Middle frontal gyrus (tissue), 1 donor: Measurements from ENCODE around the gene CFC1B.
"Not testable (repeated sequence)": the region's sequence is repeated elsewhere in the genome, so short reads cannot be mapped to it uniquely, and the experiment has no call there.

ENCODE experiments used
- DNase-seq: peaks from one replicate; pipeline ENCODE4 v3.0.0-alpha.2; 2015; ENCODE audit warnings: low spot score; ENCODE audit errors: extremely low spot score

CFC1B gene

DNA sequence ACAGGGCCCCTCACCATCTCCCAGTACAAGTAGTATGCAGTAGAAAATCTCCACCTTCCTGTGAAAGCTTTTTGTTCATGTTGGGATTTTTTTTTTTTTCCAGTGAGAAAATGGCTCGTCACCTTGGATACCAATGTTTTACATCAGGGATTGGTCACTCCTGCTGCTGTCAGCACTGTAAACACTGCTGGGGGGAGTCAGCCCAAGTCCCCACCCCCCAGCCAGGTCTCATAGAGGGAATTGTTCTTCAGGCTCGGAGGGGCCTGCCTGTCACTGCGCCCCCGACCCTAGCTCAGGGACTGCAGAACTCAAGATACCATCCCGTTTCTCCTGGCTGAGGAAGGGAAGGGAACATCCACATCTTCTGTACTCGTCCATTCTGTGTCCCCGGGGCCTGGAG is at the start of gene CFC1B:
Gene CFC1B, plus strand, starts transcription at position 231 of the 400 bp plus-strand sequence. CDS start 263 bp downstream, outside the sequence.
- not testable (repeated sequence) for DNase-seq

DNA sequence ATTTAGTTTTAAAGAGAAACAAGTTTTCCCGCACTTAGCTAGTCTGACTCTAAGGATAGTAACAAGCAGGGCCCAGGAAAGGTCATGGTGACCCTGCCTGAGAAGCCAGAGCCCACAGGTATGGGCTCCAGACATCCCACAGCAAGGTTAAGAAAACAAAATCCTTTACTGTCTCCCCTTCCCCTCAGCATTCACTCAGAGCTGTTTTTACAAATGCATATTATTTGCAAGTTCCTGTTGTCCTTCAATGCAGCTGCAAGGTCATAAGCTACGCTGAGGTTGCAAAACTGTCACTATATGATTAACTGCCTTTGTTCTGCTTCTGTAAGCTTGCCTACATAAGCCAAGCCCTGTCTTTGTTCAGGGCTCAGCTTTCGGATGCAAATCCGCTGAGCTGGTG is 29.9 kb upstream of the CFC1B start:
- not testable (repeated sequence) for DNase-seq

DNA sequence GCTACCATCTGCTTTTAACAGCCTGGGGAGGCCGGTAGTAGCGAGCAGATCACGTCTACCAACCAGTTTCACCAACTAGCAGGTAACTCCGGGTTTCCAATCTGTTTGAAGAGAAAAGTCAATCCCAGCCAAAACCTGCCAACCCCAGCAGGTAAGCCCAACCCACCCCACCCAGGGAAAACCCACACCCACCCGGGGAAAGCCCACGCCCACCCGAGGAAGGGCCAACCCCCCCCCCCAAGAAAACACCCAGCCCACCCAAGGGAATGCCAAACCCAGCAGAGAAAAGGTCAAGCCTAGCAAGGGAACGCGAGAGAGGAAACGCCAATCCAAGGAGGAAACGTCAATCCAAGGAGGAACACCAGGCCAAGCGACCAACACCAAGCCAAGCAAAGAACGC is 11.8 kb upstream of the CFC1B start, which contains the start of gene POTEI:
Gene POTEI, minus strand, starts transcription at position 101 of the 400 bp plus-strand sequence. Its CDS starts 93 bp downstream, at position 8.
- not testable (repeated sequence) for DNase-seq

DNA sequence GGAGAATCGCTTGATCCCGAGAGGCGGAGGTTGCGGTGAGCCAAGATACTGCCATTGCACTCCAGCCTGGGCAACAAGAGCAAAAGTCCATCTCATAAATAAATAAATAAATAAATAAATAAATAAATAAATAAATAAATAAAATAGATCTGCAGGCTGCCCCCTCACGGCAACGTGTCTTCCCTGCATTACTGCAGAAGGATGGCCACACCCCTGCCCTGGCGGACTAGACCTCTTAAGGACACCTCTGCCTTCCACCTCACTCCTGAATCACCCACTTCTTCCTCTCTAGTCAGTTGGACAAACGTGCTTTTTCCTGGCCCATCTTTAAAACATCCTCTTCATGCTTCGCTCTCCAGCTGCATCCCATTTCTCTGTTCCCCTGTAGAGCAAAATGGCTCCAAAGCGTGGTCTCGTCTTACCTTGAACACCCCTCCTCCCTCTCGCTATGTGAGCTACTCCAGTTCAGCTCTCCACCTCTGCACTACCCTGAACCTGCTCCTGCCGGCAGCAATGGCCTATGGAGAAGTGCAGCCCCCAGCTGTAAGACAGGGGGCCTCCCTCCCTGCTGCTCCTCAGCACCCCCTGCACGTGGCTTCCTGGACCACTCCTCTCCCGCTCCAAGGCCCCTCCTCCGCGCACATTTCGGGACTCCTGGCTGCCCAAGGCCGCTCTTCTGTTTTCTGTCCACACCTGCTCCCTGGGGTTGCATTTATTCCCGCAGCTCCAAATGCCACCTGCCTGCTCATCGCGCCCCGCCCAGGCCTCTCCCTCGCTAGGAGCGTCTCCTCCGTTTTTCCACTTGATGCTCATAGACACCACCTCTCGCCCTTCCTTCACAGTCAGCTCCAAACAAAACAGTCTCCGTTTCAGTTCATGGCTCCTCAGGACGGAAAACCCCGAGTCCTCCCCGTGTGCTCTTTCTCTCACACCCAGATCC is 9.9 kb upstream of the CFC1B start:
- DNase-seq, result not testable (repeated sequence)

DNA sequence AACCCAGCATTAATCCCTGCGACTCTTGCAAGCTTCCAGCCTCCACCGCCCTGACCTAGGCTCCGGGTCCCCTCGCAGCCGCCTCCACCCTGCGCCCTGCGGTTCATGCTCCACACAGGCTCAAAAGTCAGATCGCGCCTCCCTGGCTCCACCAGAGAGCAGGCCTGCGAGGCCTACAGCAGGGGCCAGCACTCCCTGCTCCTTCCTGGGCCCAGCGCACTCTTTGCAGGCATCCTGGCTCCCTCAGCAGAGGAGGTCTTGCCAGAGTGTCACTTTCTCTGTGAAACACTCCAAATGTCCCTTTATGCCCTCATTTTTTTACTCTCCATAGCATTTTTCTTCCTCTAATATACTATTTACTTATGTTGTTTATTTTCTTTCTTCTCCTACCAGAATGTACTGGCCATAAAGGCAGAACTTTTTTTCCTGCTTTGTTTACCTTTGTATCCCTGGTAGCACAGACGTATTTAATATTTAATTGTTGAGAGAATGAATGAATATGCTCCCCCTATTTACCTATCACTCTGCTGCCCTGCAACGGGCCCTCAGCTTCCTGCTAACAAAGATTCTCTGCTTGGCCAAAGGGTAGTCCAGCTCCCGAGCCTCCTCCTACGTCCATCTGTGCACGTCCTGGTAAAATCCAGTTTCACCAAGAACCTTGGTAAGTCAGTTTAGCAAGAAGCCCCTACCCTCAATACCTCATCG is 9.1 kb upstream of the CFC1B start:
- DNase-seq, result not testable (repeated sequence)

DNA sequence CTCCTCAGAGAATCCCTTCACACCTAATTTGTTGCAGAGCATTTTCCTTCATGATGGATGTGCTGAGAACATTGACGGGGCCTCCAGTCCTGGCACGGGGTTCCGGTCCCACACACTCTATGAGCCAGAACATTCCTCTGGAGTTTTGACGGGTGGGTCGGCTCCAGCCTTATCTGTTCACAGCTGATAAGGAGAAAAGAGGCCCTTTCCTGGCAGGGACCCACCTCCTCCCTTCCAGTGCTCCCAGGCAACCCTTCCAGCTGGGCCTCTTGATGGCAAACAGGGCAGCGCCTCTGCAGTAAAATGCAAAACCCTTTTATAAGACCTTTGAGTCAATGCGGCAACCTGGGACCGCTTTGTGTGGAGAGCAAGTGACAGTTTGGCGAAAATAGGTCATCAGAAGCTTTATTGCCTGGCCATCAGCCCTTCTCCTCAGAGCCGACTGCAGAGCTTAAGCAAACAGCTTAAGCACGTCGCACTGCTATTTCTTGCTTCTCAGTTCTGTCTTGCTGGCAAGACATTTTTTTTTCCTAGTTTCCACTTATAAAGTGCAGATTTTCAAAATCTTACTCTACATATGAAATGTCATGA is 2.4 kb upstream of the CFC1B start:
- DNase-seq, result not testable (repeated sequence)

DNA sequence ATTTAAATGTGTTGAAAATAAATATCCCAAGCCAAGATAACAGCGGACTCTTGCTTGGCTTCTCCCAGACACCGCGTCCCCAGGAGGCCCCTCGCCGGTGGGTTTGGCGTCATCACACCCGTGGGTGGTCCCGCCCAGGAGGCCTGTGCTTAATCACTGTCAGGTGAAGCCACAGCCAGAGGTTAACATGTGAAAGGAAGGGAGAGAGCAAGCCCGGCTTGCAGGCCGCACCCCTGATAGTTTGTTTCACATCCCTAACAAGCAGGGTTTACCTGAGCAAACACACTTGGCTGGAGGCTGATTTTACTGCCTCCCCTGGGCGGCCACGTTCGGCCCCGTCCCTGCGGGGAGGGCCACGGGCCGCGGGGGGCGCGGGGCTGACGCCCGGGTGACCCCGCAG is 1.4 kb downstream of the CFC1B start:
- DNase-seq, result not testable (repeated sequence)

DNA sequence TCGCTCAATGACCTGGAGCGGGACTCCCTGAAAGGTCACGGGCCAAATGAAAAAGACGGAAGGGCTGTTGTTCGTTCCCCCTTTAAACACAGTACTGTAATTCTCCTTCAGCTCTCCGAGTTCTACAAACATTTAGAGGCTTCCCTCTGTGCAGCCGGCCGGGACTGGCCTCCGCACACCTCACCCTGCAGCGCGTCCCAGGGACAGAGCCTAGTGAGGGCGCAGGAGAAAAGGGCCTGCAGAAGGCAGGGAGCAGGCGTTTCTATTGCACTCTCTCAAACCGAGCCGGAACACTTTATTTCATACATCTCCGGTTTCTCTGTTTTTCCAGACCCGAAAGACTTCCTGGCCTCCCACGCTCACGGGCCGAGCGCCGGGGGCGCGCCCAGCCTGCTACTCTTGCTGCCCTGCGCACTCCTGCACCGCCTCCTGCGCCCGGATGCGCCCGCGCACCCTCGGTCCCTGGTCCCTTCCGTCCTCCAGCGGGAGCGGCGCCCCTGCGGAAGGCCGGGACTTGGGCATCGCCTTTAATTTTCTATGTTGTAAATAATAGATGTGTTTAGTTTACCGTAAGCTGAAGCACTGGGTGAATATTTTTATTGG is 6.4 kb downstream of the CFC1B start:
- DNase-seq, result not testable (repeated sequence)

DNA sequence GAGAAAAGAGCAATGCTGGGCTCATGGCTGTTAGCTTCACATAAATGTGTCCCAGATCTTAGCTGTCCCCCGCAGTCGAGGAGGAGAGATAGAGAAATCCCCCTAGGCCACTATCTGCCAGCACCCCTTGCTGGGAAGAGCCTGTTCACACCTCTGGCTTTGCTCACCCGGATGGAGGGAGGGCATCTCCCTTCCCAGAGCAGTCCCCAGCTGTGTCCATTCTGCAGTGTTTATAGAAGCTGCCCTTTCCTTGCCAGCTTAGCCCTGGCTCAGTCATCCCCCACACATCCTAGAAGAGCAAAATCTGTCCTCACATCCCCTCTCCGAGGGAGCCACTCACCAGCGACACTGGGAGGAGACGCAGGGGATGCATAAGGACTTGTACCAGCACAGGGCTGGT is 8.5 kb downstream of the CFC1B start:
- not testable (repeated sequence) for DNase-seq

DNA sequence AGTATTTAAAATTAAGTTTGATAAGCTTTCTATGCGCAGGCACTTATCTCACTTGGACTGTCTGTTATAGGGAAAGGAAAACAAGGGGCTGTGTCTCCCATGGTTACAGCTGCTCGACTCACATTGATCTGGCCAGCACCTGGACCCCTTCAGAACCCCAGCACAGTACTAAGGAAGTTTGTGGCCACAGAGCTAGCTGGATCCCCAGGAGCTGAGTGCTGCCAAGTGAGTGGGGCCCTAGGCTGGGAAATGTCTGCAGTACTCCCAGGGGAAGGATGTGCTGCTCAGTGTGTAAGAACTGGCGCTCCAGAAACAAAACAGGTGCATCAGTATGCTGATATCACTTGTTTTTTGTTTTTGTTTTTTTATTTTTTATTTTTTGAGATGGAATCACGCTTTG is 9.2 kb downstream of the CFC1B start:
- not testable (repeated sequence) for DNase-seq

DNA sequence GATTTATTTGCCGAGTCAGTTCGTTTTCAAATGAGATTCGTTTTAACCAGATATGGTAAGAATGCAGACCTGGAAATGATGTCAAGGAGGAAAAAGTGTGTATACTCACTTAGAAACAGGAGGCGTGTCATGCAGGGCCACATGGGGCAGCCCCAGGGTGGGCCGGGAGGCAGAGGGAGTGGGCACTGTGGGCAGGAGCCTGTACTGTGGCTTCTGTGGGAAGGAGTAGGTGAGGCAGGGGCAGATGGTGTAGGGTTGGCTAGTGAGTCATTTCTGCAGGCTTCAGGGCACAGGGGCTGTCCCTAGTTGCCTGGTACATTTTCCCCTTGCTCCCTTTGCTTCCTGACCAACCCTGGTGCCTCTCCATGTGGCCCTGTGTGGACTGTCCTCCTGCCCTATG is 10.2 kb downstream of the CFC1B start:
- DNase-seq, result not testable (repeated sequence)

DNA sequence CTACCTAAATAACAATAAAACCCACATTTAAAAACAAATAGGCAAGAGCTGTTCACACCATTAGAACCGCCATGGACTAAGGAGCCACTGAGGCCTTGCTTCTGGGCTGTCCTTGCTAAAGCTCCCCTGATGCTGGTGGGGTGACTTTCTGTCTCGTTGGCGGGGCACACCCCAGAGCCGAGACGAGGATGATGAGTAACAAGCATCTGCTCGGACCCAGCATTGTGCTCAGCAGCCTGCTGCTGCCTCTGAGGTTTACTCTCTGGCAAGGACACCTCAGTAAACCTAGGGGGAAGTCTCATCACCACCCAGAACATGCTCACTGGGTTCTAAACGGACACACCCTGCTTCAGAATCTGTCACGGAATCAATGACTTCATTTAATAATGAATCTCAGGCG is 10.7 kb downstream of the CFC1B start:
- not testable (repeated sequence) for DNase-seq

DNA sequence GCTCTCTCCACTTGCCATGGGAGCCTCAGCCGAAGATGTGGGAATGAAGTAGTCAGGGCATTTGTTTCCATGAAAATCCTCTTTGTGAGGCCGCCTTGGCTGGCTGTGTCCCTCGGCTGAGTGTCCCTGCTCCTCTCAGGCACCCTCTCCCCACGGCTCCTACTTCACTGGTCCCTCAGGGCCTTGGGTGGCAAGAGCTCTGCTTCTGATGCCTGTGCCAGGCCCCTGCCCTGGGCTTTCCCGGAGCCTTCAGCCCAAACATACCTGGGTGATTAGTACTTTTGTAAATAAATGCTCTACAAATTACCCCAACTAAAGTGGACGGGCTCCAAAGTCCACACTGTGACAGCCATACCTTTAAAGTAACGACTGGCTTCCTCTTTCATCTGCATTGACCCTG is 15.6 kb downstream of the CFC1B start:
- DNase-seq, result not testable (repeated sequence)

DNA sequence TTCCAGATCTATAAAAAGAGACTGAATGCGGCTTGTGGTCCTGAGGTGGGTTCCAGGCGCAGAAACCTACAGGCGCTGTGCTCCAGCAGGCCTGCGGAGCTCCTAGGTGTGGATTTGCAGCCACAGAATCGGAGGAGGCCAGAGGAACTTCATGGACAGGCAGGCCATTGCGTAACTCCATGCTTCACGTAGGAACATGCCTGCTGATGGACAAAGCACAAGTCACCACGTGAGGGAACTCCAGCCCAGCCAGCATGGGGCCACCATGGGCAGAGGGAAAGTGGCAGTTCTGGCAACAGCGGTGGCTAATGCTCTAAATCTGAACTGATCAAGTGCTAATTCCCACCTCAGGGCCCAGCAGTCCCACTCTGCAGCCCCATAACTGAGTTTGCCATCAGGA is 17.2 kb downstream of the CFC1B start:
- DNase-seq, result not testable (repeated sequence)

DNA sequence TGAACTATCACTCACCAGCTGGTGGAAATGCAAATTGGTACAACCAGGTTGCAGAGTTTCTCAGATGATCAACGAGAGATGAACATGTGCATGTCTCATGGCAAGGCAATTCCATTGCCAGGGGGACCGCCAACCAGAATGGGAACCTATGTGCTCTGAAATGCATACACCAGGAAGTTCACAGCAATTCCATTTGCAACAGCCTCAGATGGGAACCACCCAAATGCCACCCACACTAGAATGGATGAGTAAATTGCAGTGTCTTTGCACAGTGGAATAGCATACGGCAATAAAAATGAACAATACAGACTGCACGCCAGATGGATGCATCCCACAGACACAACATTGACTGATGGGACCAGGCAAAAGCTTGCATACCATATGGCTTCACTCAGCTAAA is 21.8 kb downstream of the CFC1B start:
- DNase-seq, result not testable (repeated sequence)

DNA sequence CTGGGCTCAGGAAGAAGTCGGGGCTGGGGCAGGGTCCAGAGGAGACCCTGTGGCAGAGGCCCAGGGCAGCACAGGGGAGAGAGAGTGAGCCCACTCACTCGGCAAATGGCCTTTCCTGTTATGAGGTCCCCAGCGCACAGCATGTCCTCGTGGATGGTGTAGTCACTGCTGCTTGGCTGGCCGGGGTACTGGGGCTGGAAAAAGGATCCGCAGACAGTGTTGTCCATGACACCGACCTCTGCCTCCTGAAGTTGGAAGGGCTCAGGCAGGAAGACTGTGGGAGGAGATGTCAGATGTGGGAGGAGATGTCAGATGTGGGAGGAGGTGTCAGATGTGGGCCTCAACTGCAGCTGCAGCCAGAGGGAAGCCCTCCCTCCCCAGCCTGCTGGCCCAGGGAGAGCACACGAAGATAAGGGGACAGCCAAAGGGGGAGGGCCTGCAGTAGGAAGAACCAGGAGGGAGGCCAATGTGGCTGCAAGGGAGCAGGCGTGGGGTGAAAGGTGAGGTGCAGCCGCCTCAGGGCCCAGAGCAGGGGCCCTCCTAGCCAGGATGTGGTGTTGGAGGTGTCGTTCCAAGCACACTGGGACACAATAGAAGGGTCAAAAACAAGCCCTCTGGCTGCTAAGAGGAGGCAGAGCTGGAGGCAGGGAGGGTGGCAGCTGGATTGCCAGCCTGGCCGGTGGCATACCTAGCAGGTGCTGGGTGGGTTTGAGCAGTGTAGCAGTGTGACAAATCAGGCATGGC is 22.9 kb downstream of the CFC1B start:
- not testable (repeated sequence) for DNase-seq

DNA sequence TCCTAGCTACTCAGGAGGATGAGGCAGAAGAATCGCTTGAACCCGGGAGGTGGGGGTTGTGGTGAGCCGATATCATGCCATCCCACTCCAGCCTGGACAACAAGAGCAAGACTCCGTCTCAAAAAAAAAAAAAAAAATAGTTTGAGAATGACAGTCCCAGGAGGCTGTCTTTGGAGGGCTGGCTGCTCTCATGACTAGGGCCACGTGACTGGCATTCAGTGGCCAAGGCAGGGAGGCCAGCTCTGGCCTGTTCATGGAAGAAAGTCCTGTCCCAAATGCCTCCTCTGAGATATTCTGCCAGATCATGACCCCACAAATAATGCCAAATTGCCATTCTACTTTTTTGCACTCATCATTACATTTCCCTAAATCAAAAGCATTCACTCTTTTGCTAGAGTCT is 24.0 kb downstream of the CFC1B start:
- DNase-seq, result not testable (repeated sequence)

DNA sequence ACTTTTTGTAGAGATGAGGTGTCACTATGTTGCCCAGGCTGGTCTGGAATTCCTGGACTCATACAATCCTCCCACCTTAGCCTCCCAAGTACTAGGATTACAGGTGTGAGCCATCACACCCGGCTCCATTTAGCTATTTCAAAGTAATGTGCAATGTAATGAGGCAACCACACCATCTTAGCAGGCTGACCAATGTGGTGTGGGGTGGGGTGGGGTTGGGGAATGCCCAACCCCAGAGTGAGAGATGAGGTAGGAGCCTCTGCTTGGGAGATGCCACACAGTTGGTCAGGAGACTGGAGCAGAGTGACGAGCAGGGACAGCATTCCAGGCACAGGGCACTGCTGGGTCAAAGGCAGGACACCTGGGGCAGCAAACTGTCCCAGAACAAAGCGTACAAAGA is 27.4 kb downstream of the CFC1B start:
- DNase-seq, result not testable (repeated sequence)

DNA sequence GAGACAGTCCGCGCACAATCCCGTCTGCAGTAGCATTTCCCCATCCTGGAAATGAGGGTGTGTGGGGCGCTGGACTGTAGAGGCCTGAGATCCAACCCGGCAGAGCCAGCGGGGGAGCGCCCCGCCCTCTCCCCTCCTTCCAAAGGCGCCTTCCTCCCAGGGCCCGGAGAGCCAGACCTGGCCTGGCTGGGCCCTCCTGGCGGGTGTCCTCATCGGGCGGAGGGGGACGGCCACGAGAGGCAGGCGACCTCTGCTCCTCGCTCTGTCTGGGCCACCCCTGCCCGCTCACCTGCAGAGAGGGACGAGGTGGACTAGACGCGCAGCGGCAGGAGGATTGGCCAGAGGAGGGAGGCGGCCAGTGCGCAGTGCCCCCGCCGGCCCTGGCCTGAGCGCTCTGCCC is 28.5 kb downstream of the CFC1B start:
- not testable (repeated sequence) for DNase-seq

DNA sequence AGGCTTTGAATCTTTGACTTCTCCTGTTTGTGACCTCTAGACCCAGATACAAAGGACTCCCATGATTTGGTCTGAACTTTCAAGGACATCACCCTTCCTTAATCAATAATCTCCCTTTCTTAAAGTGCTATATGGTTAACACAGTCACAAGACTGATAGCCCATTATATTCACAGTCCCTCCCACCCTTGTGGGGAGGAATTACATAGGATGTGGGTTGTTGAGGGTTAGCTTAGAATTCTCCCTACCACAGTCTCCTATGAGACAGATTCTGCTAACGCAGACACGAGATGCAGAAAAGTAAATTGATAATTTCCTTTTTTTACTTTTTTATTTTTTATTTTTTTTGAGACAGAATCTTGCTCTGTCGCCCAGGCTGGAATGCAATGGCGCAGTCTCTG is 33.2 kb downstream of the CFC1B start:
- not testable (repeated sequence) for DNase-seq

DNA sequence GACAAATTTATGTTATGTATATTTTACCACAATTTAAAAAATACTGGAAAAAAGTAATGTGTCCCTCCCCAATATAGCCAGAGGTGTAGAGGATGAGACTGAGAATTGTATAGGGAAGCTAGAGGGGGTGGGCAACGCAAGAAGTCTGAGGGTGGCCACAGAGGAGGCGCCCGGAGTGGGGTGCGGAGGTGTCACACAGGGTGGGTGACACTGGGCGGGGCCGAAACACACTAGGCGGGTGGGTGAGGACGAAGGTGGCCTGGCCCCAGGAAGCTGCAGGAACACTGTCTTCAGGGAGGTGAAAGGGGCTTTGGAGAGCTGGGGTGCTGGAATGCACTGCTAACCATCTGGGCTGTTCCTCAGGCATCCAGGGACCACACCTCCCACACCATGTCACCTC is 35.4 kb downstream of the CFC1B start:
- not testable (repeated sequence) for DNase-seq
